Right lobe of liver (tissue), 4 donors: Measurements from ENCODE around the gene RASSF4.

Source experiments
- POLR2A ChIP-seq: fragments of 450-650 bp; IDR thresholded peaks from one replicate; pipeline ENCODE4 v1.6.1; 2017; ENCODE audit warnings: antibody characterized with exemption, mild to moderate bottlenecking
- TF ChIP-seq, protein P1 (sequence below), 4 donors: fragments of 200-600 bp in 3 of 4; fragments of 450-650 bp in 1 of 4; IDR thresholded peaks; one replicate each; pipeline versions ENCODE4 v1.5.1 to v1.8.0; 2016 to 2022; ENCODE audit warnings: antibody characterized with exemption in 4 of 4, mild to moderate bottlenecking in 2 of 4
- donor health status: DM: no; HTN: no; CAD: no.
- donor health status: DM: no; HTN: no; CAD: no.
- donor health status: DM: no; HTN: yes; CAD: no.

- TF ChIP-seq, protein P1, sequence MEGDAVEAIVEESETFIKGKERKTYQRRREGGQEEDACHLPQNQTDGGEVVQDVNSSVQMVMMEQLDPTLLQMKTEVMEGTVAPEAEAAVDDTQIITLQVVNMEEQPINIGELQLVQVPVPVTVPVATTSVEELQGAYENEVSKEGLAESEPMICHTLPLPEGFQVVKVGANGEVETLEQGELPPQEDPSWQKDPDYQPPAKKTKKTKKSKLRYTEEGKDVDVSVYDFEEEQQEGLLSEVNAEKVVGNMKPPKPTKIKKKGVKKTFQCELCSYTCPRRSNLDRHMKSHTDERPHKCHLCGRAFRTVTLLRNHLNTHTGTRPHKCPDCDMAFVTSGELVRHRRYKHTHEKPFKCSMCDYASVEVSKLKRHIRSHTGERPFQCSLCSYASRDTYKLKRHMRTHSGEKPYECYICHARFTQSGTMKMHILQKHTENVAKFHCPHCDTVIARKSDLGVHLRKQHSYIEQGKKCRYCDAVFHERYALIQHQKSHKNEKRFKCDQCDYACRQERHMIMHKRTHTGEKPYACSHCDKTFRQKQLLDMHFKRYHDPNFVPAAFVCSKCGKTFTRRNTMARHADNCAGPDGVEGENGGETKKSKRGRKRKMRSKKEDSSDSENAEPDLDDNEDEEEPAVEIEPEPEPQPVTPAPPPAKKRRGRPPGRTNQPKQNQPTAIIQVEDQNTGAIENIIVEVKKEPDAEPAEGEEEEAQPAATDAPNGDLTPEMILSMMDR (IDR thresholded peaks at IDR 0.05) = peak in 1 of 4 donors; percentile 23
- TF ChIP-seq POLR2A = no peak
Observed at GRCh38 chr10:44925224-44925623, 34.4 kb upstream of the RASSF4 start.
